Aorta (tissue), 5 donors: Measurements from ENCODE around the gene ZNF556. TPM values are rescaled to one million over a fixed set of nuclear protein-coding genes. Genes with fewer than 3 reads are reported as not detected.

Source experiments
- ATAC-seq: fragments of 200-7000 bp; cut with Tn5 transposase; one replicate; pipeline ENCODE4 v1.9.1; 2022; ENCODE audit warnings: moderate library complexity; ENCODE audit not compliant: low FRiP score
- DNase-seq, 2 donors: peaks; one replicate each; pipeline ENCODE4 v3.0.0-alpha.2; 2020
- H3K27ac ChIP-seq, 2 donors: one replicate each; pipeline ENCODE4 v1.5.1; 2013; ENCODE audit warnings: low read length in 2 of 2, mild to moderate bottlenecking in 2 of 2, moderate library complexity in 2 of 2, control low read depth in 1 of 2, inconsistent platforms in 1 of 2, low read depth in 1 of 2
- H3K27me3 ChIP-seq, 2 donors: one replicate each; pipeline ENCODE4 v1.6.1; 2013; ENCODE audit warnings: control low read depth in 1 of 2, low read length in 1 of 2, mild to moderate bottlenecking in 1 of 2, moderate library complexity in 1 of 2; ENCODE audit not compliant: insufficient read depth in 2 of 2, control insufficient read depth in 1 of 2
- H3K36me3 ChIP-seq, 2 donors: one replicate each; pipeline ENCODE4 v1.6.1; 2013; ENCODE audit warnings: control low read depth in 1 of 2, low read length in 1 of 2, mild to moderate bottlenecking in 1 of 2; ENCODE audit not compliant: insufficient read depth in 2 of 2, control insufficient read depth in 1 of 2
- H3K4me1 ChIP-seq, 2 donors: one replicate each; pipeline ENCODE4 v1.6.1; 2013; ENCODE audit warnings: low read length in 2 of 2, control low read depth in 1 of 2, mild to moderate bottlenecking in 1 of 2, moderate library complexity in 1 of 2; ENCODE audit not compliant: insufficient read depth in 2 of 2, control insufficient read depth in 1 of 2
- H3K4me3 ChIP-seq, 2 donors: one replicate each; pipeline ENCODE4 v1.5.1; 2013; ENCODE audit warnings: low read length in 2 of 2, control low read depth in 1 of 2, mild to moderate bottlenecking in 1 of 2
- H3K9me3 ChIP-seq: one replicate; pipeline ENCODE4 v1.6.1; 2013; ENCODE audit warnings: mild to moderate bottlenecking, low read length; ENCODE audit not compliant: control insufficient read depth
- WGBS, 2 donors: extraction: QIAGEN DNeasy Blood & Tissue Kit; methylation state at CpG; one replicate each; pipeline ENCODE4 v1.1.7; 2013; 5-methylcytosine and 5-hydroxymethylcytosine counted together
- intact Hi-C, 2 donors: fragments of 100-400 bp; cut with DNase I; formaldehyde crosslinking; loops; one replicate each; pipeline versions ENCODE4 v1.14.2 to v1.15.0; 2022
- polyA plus RNA-seq, 2 donors: library from polyadenylated mRNA; stranded (reverse); fragments of 200-250 nt; gene quantifications; one replicate each; pipeline ENCODE4 v1.2.3, GENCODE V29; 2013
- total RNA-seq, 2 donors: library from RNA; stranded (reverse); fragmentation: NEBNext Ultra II Directional; extraction: Animal tissue kit (Norgen Biotek cat#: 25700); gene quantifications; one replicate each; pipeline ENCODE4 v1.2.1, GENCODE V29; 2021
- donor health status: healthy with polysubstance abuse.
- donor health status: Bipolar disorder and iron deficiency.
- donor health status: DM: no; HTN: no; CAD: no.
- donor health status: DM: no; HTN: no; CAD: no.
- donor health status: DM: yes; HTN: yes; CAD: no.

Gene ZNF556
- total and polyA plus RNA-seq, 4 donors, result 0.16 TPM; not detected in 3

- Histone ChIP-seq H3K4me3 (no peak overlapping the region), H3K27ac (no peak overlapping the region), H3K27me3 (no peaks in the 10 kb centered on the region), H3K4me1 (no peaks in the 10 kb centered on the region), H3K9me3 (peaks cover 27% of the 10 kb centered on the region), H3K36me3 (peaks cover 14 to 32% of the 10 kb centered on the region in 2 donors)
- WGBS, 2 donors, result 97 to 98% methylated on average over 3 of the region's 3 CpGs
- ATAC-seq (no peak), DNase-seq (no peak)
- intact Hi-C loops, result no loop called here
Observed at GRCh38 chr19:2850256-2850925, 16.7 kb upstream of the ZNF556 start.

GRCh38 chr19:2852598-2852997 lies 14.5 kb upstream of the ZNF556 start:
- ATAC-seq, result no peak
- intact Hi-C loops, result no loop called here

GRCh38 chr19:2853015-2853606 lies 14.0 kb upstream of the ZNF556 start:
- DNase-seq (no peak), ATAC-seq (no peak)
- Histone ChIP-seq H3K4me1 (no peaks in the 10 kb centered on the region), H3K4me3 (no peak overlapping the region), H3K36me3 (peaks cover 14 to 32% of the 10 kb centered on the region in 2 donors), H3K27ac (no peak overlapping the region), H3K9me3 (peaks cover 29% of the 10 kb centered on the region), H3K27me3 (no peaks in the 10 kb centered on the region)
- intact Hi-C loops, result no loop called here
- 98 to 99% methylated on average over 11 of the region's 11 CpGs for WGBS, 2 donors

More at GRCh38 chr19:2852598-2852997, 14.5 kb upstream of the ZNF556 start:
- DNase-seq, result no peak
- H3K4me1 ChIP-seq, result no peaks in the 10 kb centered on the region
- no peak overlapping the region for H3K4me3 ChIP-seq
- H3K36me3 ChIP-seq, result peaks cover 14 to 32% of the 10 kb centered on the region in 2 donors
- H3K27me3 ChIP-seq, result no peaks in the 10 kb centered on the region
- peaks cover 26% of the 10 kb centered on the region for H3K9me3 ChIP-seq
- WGBS, 2 donors, result 96 to 97% methylated on average over 10 of the region's 10 CpGs
- H3K27ac ChIP-seq, result no peak overlapping the region

- Histone ChIP-seq H3K27me3 (no peaks in the 10 kb centered on the region), H3K4me1 (no peaks in the 10 kb centered on the region), H3K4me3 (no peak overlapping the region), H3K27ac (no peak overlapping the region), H3K36me3 (peaks cover 14 to 32% of the 10 kb centered on the region in 2 donors), H3K9me3 (peaks cover 36% of the 10 kb centered on the region)
- ATAC-seq (no peak), DNase-seq (no peak)
- WGBS, 2 donors, result 97 to 99% methylated on average over 3 of the region's 3 CpGs
- intact Hi-C loops, result no loop called here
Observed at GRCh38 chr19:2854849-2855248, 12.3 kb upstream of the ZNF556 start.

GRCh38 chr19:2856457-2857050 lies 10.6 kb upstream of the ZNF556 start:
- Histone ChIP-seq H3K4me1 (no peaks in the 10 kb centered on the region), H3K9me3 (peaks cover 33% of the 10 kb centered on the region), H3K36me3 (peaks cover 13 to 21% of the 10 kb centered on the region in 2 donors), H3K4me3 (no peak overlapping the region), H3K27me3 (no peaks in the 10 kb centered on the region), H3K27ac (no peak overlapping the region)
- intact Hi-C loops, result no loop called here
- WGBS, 2 donors, result 94 to 96% methylated on average over 5 of the region's 5 CpGs
- ATAC-seq (no peak), DNase-seq (no peak)

- Histone ChIP-seq H3K36me3 (no peaks in the 10 kb centered on the region), H3K27me3 (no peaks in the 10 kb centered on the region), H3K27ac (no peak overlapping the region), H3K4me1 (no peaks in the 10 kb centered on the region), H3K9me3 (peaks cover 18% of the 10 kb centered on the region), H3K4me3 (no peak overlapping the region)
- no peak for ATAC-seq
- DNase-seq, result no peak
- intact Hi-C loops, result no loop called here
- WGBS, 2 donors, result 67 to 68% methylated on average over 27 of the region's 27 CpGs
Observed at GRCh38 chr19:2858864-2859263, 8.3 kb upstream of the ZNF556 start.

- Histone ChIP-seq H3K9me3 (peaks cover 7% of the 10 kb centered on the region), H3K36me3 (no peaks in the 10 kb centered on the region), H3K4me1 (no peaks in the 10 kb centered on the region), H3K27me3 (no peaks in the 10 kb centered on the region), H3K4me3 (no peak overlapping the region), H3K27ac (no peak overlapping the region)
- intact Hi-C loops, result no loop called here
- DNase-seq (no peak), ATAC-seq (no peak)
- WGBS, 2 donors, result 63 to 64% methylated on average over 10 of the region's 10 CpGs
Observed at GRCh38 chr19:2863816-2864215, 3.3 kb upstream of the ZNF556 start.

- WGBS, 2 donors, result 72 to 78% methylated on average over 12 of the region's 12 CpGs
- DNase-seq (no peak), ATAC-seq (no peak)
- Histone ChIP-seq H3K9me3 (peaks cover 2% of the 10 kb centered on the region), H3K27me3 (no peaks in the 10 kb centered on the region), H3K36me3 (no peaks in the 10 kb centered on the region), H3K4me1 (no peaks in the 10 kb centered on the region), H3K4me3 (no peak overlapping the region), H3K27ac (no peak overlapping the region)
- intact Hi-C loops, result no loop called here
Observed at GRCh38 chr19:2865334-2866100, 1.6 kb upstream of the ZNF556 start.
